ENCODE measurements around the gene OSTM1.

The OSTM1 gene

DNA sequence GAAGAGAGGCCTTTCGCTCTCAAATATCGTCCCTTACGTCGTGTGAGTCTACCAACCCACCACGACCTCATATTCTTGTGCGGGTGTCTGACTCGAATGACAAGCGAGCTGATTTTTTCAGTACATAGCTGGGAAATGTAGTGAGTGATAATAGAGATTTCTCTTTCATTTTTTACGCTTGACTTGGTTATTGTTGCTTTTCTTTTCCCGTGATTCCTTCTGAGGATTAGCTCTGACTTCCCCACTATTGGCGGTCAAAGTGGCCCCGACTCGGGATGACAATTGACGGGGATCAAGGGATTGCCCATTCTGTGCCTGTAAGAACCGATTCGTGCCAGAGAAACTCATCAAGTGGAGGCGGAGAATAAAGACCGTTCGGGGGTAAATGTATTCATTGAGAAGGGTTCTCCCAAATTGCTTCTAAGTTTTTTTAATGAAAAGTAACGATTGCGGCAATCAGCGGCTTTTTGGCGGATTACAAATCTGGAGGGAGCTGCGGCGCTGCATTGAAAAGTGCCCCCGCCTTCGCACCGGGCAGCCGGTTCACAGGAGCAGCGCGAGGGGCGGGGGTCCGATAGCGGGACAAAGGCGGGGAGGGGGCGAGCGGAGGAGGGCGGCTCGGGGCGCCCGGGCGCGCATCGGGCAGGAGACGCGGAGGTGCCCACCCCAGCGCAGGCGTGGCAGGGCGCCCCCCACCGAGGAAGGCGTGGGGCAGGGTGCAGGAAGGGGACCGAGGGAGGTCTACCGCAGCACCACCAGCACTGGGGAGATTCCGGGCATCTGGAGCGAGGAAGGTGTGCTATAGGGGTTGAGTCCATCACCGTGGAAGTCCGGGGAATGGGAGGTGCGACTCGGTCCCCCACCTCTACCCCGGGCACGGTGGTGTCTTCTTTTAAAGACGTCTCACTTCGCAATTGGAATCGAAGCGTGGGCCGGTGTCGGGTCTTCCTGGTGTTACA, 44.5 kb upstream of the OSTM1 start:
- no peak overlapping the region for H3K27ac ChIP-seq
- no peak for TF ChIP-seq CTCF (conservative IDR thresholded peaks at IDR 0.05)

GRCh38 chr6:108118359-108118724, 43.8 kb upstream of the OSTM1 start:
- H3K27ac ChIP-seq: no peak overlapping the region; the same call in 1 of the 2 replicates
- no peak for TF ChIP-seq CTCF (conservative IDR thresholded peaks at IDR 0.05)

DNA sequence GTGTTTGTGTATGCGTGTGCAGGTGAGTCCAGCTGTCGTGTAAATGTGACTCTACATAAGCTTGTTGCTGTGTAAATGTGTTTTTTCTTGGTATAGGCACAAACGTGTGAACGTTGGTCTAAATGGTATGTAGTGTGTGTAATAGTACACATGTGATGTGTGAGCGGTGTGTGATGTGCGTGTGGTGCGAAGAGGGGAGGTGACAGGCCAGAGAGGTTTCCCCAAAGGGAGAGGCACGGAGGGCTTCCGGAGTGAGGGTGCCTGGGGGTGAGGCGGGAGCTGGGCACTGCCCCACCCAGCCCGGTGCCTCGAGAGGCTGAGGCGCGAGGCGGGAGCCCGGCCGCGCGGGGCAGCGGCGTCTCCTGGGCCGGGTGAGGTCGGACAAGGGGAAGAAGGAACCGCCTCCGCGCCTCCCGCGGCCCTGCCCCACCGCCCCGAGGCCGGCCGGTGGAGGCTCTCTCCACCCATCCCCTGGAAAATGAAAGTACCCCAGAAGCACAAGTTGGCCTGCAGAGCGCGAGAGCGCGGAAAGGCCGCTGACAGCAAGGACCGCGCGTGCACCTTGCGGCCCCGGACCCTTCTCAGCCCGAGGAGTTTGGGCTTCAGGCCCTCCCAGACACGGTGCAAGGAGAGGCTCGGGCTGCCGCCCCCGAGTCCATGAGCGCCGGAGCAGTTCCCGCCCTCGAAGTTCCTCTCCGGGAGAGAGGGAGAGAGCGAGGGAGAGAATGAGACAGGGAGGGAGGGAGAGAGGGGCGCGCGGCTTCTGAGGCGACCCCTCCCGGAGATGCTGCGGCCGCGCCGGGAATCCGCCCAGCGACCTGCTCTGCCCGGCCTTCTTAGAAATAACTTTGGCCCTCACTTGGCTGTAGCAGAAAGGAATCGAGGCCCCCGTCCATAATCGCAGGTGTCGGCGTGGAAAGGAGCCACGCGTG, 43.2 kb upstream of the OSTM1 start:
- H3K27ac ChIP-seq: peak overlapping the region; percentile 14; the same call in 1 of the 2 replicates
- TF ChIP-seq CTCF (conservative IDR thresholded peaks at IDR 0.05): no peak

GRCh38 chr6:108116546-108117426, 42.2 kb upstream of the OSTM1 start:
- TF ChIP-seq CTCF (conservative IDR thresholded peaks at IDR 0.05): no peak
- H3K27ac ChIP-seq: no peak overlapping the region

DNA sequence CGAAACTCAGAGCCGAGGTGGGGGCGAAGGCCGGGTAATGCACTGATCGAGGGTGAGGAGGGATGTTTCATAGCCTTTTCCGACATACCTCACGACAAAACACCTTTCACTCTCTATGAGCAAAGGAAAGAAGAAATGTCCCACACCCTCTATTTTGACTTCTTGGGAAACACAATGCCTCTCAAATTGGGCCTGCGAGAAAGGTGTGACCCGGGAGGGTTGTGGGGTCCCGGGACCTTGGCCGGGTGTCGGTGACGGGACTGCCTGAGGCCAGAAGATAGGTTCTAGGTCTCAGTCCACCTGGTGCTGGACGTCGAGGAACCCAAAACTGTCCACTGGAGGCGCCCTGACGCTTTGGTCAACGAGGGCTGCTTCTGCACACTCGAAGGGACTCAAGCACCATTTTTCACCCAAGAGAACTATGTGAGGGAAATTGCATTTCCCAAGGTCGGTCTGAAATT, 41.1 kb upstream of the OSTM1 start:
- TF ChIP-seq CTCF (conservative IDR thresholded peaks at IDR 0.05): peak; percentile 68
- peak overlapping the region; percentile 72 for H3K27ac ChIP-seq

GRCh38 chr6:108114841-108115597, 40.5 kb upstream of the OSTM1 start:
- H3K27ac ChIP-seq: peak overlapping the region; percentile 72
- peak; percentile 29 for TF ChIP-seq CTCF (conservative IDR thresholded peaks at IDR 0.05)
